Measurements from ENCODE around the gene NR1D2.
"Not testable (repeated sequence)": the region's sequence is repeated elsewhere in the genome, so short reads cannot be mapped to it uniquely, and the experiment has no call there.

NR1D2 gene

DNA sequence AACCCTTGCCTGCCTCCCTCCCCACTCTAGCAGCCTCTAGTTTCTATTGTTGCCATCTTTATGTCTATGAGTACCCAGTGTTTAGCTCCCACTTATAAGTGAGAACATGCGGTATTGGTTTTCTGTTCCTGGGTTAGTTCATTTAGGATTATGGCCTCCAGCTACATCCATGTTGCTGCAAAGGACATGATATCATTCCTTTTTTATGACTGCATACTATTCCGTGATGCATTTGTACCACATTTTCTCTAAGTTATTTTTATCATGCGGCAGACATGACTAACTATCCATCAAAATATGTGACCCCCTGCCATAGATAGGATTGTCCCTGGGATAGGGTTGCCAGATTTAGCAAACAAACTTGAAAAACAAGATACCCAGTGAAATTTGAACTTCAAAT is 58.4 kb downstream of the NR1D2 start:
- Histone ChIP-seq H3K9ac (no peak overlapping the region), H3K4me3 (IDR thresholded peaks at IDR 0.05; ENCODE audit: insufficient read depth, low read depth, low read length) (no peak overlapping the region), H3K4me1 (ENCODE audit: low read depth, poor library complexity, severe bottlenecking) (no peaks in the 10 kb centered on the region), H4K20me1 (ENCODE audit: insufficient read depth) (no peaks in the 10 kb centered on the region), H3K4me2 (no peak overlapping the region), H3K36me3 (ENCODE audit: insufficient read depth) (no peaks in the 10 kb centered on the region), H3K79me2 (ENCODE audit: insufficient read depth, low read depth) (no peaks in the 10 kb centered on the region), H3K27ac (no peak overlapping the region), H3K27me3 (ENCODE audit: insufficient read depth, low read depth) (no peaks in the 10 kb centered on the region), H2AFZ (ENCODE audit: low read depth) (no peak overlapping the region)
- TF ChIP-seq, protein P1, sequence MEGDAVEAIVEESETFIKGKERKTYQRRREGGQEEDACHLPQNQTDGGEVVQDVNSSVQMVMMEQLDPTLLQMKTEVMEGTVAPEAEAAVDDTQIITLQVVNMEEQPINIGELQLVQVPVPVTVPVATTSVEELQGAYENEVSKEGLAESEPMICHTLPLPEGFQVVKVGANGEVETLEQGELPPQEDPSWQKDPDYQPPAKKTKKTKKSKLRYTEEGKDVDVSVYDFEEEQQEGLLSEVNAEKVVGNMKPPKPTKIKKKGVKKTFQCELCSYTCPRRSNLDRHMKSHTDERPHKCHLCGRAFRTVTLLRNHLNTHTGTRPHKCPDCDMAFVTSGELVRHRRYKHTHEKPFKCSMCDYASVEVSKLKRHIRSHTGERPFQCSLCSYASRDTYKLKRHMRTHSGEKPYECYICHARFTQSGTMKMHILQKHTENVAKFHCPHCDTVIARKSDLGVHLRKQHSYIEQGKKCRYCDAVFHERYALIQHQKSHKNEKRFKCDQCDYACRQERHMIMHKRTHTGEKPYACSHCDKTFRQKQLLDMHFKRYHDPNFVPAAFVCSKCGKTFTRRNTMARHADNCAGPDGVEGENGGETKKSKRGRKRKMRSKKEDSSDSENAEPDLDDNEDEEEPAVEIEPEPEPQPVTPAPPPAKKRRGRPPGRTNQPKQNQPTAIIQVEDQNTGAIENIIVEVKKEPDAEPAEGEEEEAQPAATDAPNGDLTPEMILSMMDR (conservative IDR thresholded peaks at IDR 0.05; ENCODE audit: low read depth, low read length) = no peak

GRCh38 chr3:24004171-24004938 is 59.3 kb downstream of the NR1D2 start:
- Histone ChIP-seq H2AFZ (ENCODE audit: low read depth) (no peak overlapping the region), H3K36me3 (ENCODE audit: insufficient read depth) (no peaks in the 10 kb centered on the region), H3K4me3 (IDR thresholded peaks at IDR 0.05; ENCODE audit: insufficient read depth, low read depth, low read length) (no peak overlapping the region), H3K27me3 (ENCODE audit: insufficient read depth, low read depth) (no peaks in the 10 kb centered on the region), H4K20me1 (ENCODE audit: insufficient read depth) (no peaks in the 10 kb centered on the region), H3K27ac (no peak overlapping the region), H3K9ac (no peak overlapping the region), H3K4me1 (ENCODE audit: low read depth, poor library complexity, severe bottlenecking) (no peaks in the 10 kb centered on the region), H3K4me2 (no peak overlapping the region), H3K79me2 (ENCODE audit: insufficient read depth, low read depth) (no peaks in the 10 kb centered on the region)
- TF ChIP-seq, protein P1 (conservative IDR thresholded peaks at IDR 0.05; ENCODE audit: low read depth, low read length) = no peak

GRCh38 chr3:24005669-24006068 is 60.6 kb downstream of the NR1D2 start:
- no peak overlapping the region for H3K4me2 ChIP-seq
- no peaks in the 10 kb centered on the region for H3K36me3 ChIP-seq (ENCODE audit: insufficient read depth)
- H3K27me3 ChIP-seq (ENCODE audit: insufficient read depth, low read depth) = no peaks in the 10 kb centered on the region
- no peak overlapping the region for H3K27ac ChIP-seq
- no peaks in the 10 kb centered on the region for H3K79me2 ChIP-seq (ENCODE audit: insufficient read depth, low read depth)
- H3K9ac ChIP-seq = no peak overlapping the region
- H3K4me1 ChIP-seq (ENCODE audit: low read depth, poor library complexity, severe bottlenecking) = no peaks in the 10 kb centered on the region
- no peak overlapping the region for H3K4me3 ChIP-seq (IDR thresholded peaks at IDR 0.05; ENCODE audit: insufficient read depth, low read depth, low read length)
- H4K20me1 ChIP-seq (ENCODE audit: insufficient read depth) = no peaks in the 10 kb centered on the region
- H2AFZ ChIP-seq (ENCODE audit: low read depth) = no peak overlapping the region
- TF ChIP-seq, protein P1 (conservative IDR thresholded peaks at IDR 0.05; ENCODE audit: low read depth, low read length) = no peak

- H3K27ac ChIP-seq; H3K4me3 ChIP-seq (IDR thresholded peaks at IDR 0.05; ENCODE audit: insufficient read depth, low read depth, low read length); H3K27me3 ChIP-seq (ENCODE audit: insufficient read depth, low read depth); H3K4me1 ChIP-seq (ENCODE audit: low read depth, poor library complexity, severe bottlenecking); H3K4me2 ChIP-seq; H2AFZ ChIP-seq (ENCODE audit: low read depth); H3K36me3 ChIP-seq (ENCODE audit: insufficient read depth); H4K20me1 ChIP-seq (ENCODE audit: insufficient read depth); H3K9ac ChIP-seq; H3K79me2 ChIP-seq (ENCODE audit: insufficient read depth, low read depth): not testable (repeated sequence)
Measured at GRCh38 chr3:24010834-24011233, 65.7 kb downstream of the NR1D2 start.

DNA sequence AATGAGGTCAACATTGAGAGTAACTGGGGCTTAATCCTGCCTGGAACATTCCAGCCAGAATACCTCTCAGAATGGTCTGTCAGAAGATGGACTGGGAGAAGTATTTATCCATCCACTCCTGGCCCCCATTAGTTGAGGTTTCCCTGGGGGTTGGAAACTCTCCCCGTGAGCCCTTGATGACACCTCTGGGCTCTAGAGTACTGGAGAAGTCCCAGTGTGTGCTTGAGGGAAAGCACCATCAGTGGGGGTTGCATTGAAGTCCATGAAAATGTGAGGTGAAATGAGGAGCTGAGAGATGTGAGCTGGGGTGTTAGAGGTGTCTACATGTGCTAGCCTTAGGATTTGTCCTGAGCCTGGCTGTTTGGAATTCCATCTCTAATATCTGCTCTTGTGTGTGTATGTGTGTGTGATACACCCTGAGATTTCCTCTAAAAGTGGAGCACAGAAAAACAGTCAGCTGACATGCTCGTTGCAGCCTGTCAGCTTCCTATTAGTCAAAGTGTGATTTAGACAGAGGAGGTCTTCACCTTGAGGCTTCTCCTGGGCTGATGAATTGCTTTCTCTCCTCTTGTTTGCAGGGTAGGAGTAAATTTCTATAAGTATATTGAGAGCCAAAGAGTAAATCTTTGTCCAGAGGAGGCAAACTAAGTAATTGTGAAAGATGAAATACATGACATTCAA is 67.6 kb downstream of the NR1D2 start:
- Histone ChIP-seq H3K4me3 (IDR thresholded peaks at IDR 0.05; ENCODE audit: insufficient read depth, low read depth, low read length) (no peak overlapping the region), H3K4me2 (no peak overlapping the region), H3K79me2 (ENCODE audit: insufficient read depth, low read depth) (no peaks in the 10 kb centered on the region), H3K27me3 (ENCODE audit: insufficient read depth, low read depth) (no peaks in the 10 kb centered on the region), H3K9ac (no peak overlapping the region), H3K36me3 (ENCODE audit: insufficient read depth) (no peaks in the 10 kb centered on the region), H3K4me1 (ENCODE audit: low read depth, poor library complexity, severe bottlenecking) (no peaks in the 10 kb centered on the region), H4K20me1 (ENCODE audit: insufficient read depth) (no peaks in the 10 kb centered on the region), H3K27ac (no peak overlapping the region), H2AFZ (ENCODE audit: low read depth) (no peak overlapping the region)
- TF ChIP-seq, protein P1 (conservative IDR thresholded peaks at IDR 0.05; ENCODE audit: low read depth, low read length) = no peak

Measured in KMS-11 (cell line).